CD14-positive monocyte (primary cell): ENCODE data around the gene VMP1. TPM values are rescaled to one million over a fixed set of nuclear protein-coding genes. Genes with fewer than 3 reads are reported as not detected.

Source experiments
- DNase-seq, 3 donors: peaks; one replicate each; pipeline ENCODE4 v3.0.0-alpha.2; 2011 to 2022
- H2AFZ ChIP-seq: 2 replicates; pipeline ENCODE4 v1.6.0; 2012; ENCODE audit warnings: mild to moderate bottlenecking, low read depth, low read length, inconsistent platforms; ENCODE audit not compliant: insufficient read depth, poor library complexity, severe bottlenecking
- H3K27ac ChIP-seq, 2 donors: 1 replicate in 1 of 2; 2 replicates in 1 of 2; pipeline ENCODE4 v1.5.1; 2012 to 2013; ENCODE audit warnings: low read length in 2 of 2, control low read depth in 1 of 2, inconsistent platforms in 1 of 2, low read depth in 1 of 2, mild to moderate bottlenecking in 1 of 2
- H3K27me3 ChIP-seq, 2 donors: one replicate each; pipeline versions ENCODE4 v1.6.0 to v1.6.1; 2011 to 2013; ENCODE audit warnings: low read length in 2 of 2; ENCODE audit not compliant: control insufficient read depth in 2 of 2, insufficient read depth in 2 of 2
- H3K36me3 ChIP-seq, 2 donors: replicated peaks in 1 of 2; 1 replicate in 1 of 2; 2 replicates in 1 of 2; pipeline versions ENCODE4 v1.5.1 to v1.6.1; 2012 to 2013; ENCODE audit warnings: low read length in 2 of 2, control low read depth in 1 of 2, inconsistent platforms in 1 of 2, mild to moderate bottlenecking in 1 of 2; ENCODE audit not compliant: insufficient read depth in 2 of 2, control insufficient read depth in 1 of 2
- H3K4me1 ChIP-seq, 2 donors: 1 replicate in 1 of 2; 2 replicates in 1 of 2; pipeline versions ENCODE4 v1.5.1 to v1.6.1; 2012 to 2013; ENCODE audit warnings: low read length in 2 of 2, control low read depth in 1 of 2, inconsistent platforms in 1 of 2, mild to moderate bottlenecking in 1 of 2, moderate library complexity in 1 of 2; ENCODE audit not compliant: insufficient read depth in 2 of 2, control insufficient read depth in 1 of 2
- H3K4me2 ChIP-seq: replicated peaks from 2 replicates; pipeline ENCODE3; 2012; ENCODE audit warnings: low read length, moderate library complexity, mild to moderate bottlenecking; ENCODE audit not compliant: poor library complexity, severe bottlenecking; ENCODE audit errors: extremely low read depth
- H3K4me3 ChIP-seq, 3 experiments: fragments of 200-600 bp in 1 of 3; sonication (generic) in 1 of 3; replicated peaks in 1 of 3; 1 replicate in 2 of 3; 2 replicates in 1 of 3; pipeline ENCODE4 v1.5.1; 2011 to 2013; ENCODE audit warnings: low read length in 3 of 3, mild to moderate bottlenecking in 3 of 3, control low read depth in 2 of 3, low read depth in 2 of 3, inconsistent platforms in 1 of 3, moderate library complexity in 1 of 3
- H3K79me2 ChIP-seq: 2 replicates; pipeline ENCODE4 v1.6.0; 2012; ENCODE audit warnings: mild to moderate bottlenecking, control low read depth, inconsistent platforms, low read length, moderate library complexity; ENCODE audit not compliant: insufficient read depth
- H3K9ac ChIP-seq: 2 replicates; pipeline ENCODE4 v1.6.0; 2017; ENCODE audit warnings: low read length, mild to moderate bottlenecking; ENCODE audit not compliant: insufficient read depth, poor library complexity, severe bottlenecking
- H3K9me3 ChIP-seq, 2 donors: replicated peaks in 1 of 2; 1 replicate in 1 of 2; 2 replicates in 1 of 2; pipeline versions ENCODE4 v1.5.1 to v1.6.1; 2012 to 2013; ENCODE audit warnings: low read length in 2 of 2, control low read depth in 1 of 2; ENCODE audit not compliant: control insufficient read depth in 1 of 2, insufficient read depth in 1 of 2
- H4K20me1 ChIP-seq: 2 replicates; pipeline ENCODE4 v1.6.0; 2012; ENCODE audit warnings: mild to moderate bottlenecking, low read length, control low read depth, moderate library complexity; ENCODE audit not compliant: insufficient read depth
- H3K27ac Mint-ChIP-seq, 7 donors: one replicate each; pipeline ENCODE4 v1.8.0; 2020; ENCODE audit warnings: mild to moderate bottlenecking in 7 of 7, mixed read lengths in 7 of 7, moderate library complexity in 6 of 7, inconsistent platforms in 2 of 7
- H3K27me3 Mint-ChIP-seq, 3 donors: one replicate each; pipeline ENCODE4 v1.8.0; 2021 to 2022; ENCODE audit warnings: low read depth in 3 of 3, mild to moderate bottlenecking in 3 of 3, mixed read lengths in 3 of 3, moderate library complexity in 3 of 3, inconsistent platforms in 1 of 3
- H3K36me3 Mint-ChIP-seq, 2 donors: one replicate each; pipeline ENCODE4 v1.8.0; 2020; ENCODE audit warnings: mixed read lengths in 2 of 2, inconsistent platforms in 1 of 2, mild to moderate bottlenecking in 1 of 2
- H3K4me1 Mint-ChIP-seq: one replicate; pipeline ENCODE4 v1.8.0; 2020; ENCODE audit warnings: mild to moderate bottlenecking, mixed read lengths
- H3K4me3 Mint-ChIP-seq, 2 donors: one replicate each; pipeline ENCODE4 v1.8.0; 2020; ENCODE audit warnings: mild to moderate bottlenecking in 2 of 2, mixed read lengths in 2 of 2, moderate library complexity in 1 of 2
- H3K9me3 Mint-ChIP-seq, 7 donors: one replicate each; pipeline ENCODE4 v1.8.0; 2020 to 2022; ENCODE audit warnings: mixed read lengths in 7 of 7, mild to moderate bottlenecking in 6 of 7, moderate library complexity in 6 of 7, inconsistent platforms in 2 of 7
- WGBS: methylation state at CpG from one replicate; pipeline ENCODE4 v1.1.5; 2013; ENCODE audit warnings: missing lambda C conversion rate; ENCODE audit not compliant: insufficient coverage; 5-methylcytosine and 5-hydroxymethylcytosine counted together
- intact Hi-C, 2 donors: fragments of 100-400 bp; cut with micrococcal nuclease; formaldehyde crosslinking; loops; one replicate each; pipeline versions ENCODE4 v1.15.0 to v1.15.1; 2023
- polyA plus RNA-seq, 3 donors: library from polyadenylated mRNA; depleted of rRNA in 1 of 3; unstranded in 2 of 3; stranded (reverse) in 1 of 3; fragments of 300-500 nt in 2 of 3; fragments of >200 nt in 1 of 3; fragmentation: Illumina TruSeq in 2 of 3; gene quantifications; 1 replicate in 2 of 3; 2 replicates in 1 of 3; pipeline ENCODE4 v1.2.3, GENCODE V29; 2012 to 2021
- TF ChIP-seq, protein P1 (sequence below): fragments of 200-600 bp; IDR thresholded peaks from one replicate; pipeline ENCODE4 v1.8.0; 2022; ENCODE audit warnings: antibody characterized with exemption, mild to moderate bottlenecking

Gene VMP1
- polyA plus RNA-seq, 3 donors: 246 to 511 (median 386) TPM

DNA sequence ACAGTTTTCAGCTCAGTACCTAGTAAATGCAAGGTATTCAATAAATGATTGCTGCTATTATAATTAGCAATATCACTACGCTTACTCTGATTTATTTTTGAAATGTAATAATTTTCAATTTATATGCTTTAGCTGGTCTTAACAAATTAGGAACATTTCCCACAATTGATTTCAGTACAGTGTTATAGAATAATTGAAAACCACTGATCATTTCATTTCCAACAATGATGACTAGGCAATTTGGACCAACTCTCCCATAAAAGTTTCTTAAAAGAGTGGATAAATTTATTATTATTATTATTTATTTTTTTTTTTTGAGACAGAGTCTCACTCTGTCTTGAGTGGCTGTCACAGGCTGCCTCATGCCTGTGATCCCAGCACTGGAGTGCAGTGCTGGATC is 41.1 kb downstream of the VMP1 start:
- no peak overlapping the region for H2AFZ ChIP-seq
- H3K4me1 ChIP-seq: peaks cover 20 to 30% of the 10 kb centered on the region in 2 donors
- no peak overlapping the region for H3K9ac ChIP-seq
- peaks cover 0 to 2% (median 1%) of the 10 kb centered on the region in 3 donors for H3K27me3 Mint-ChIP-seq
- H3K4me1 Mint-ChIP-seq: peaks cover 23% of the 10 kb centered on the region
- WGBS: no CpG with 5 or more reads among the region's 1 CpG
- DNase-seq: no peak
- intact Hi-C loops: no loop called here
- no peak overlapping the region for H3K4me3 Mint-ChIP-seq
- H3K9me3 ChIP-seq: no peaks in the 10 kb centered on the region
- H4K20me1 ChIP-seq: peaks cover 26% of the 10 kb centered on the region
- no peak overlapping the region for H3K4me2 ChIP-seq
- no peak overlapping the region for H3K4me3 ChIP-seq
- H3K27ac Mint-ChIP-seq: no peak overlapping the region
- TF ChIP-seq, protein P1, sequence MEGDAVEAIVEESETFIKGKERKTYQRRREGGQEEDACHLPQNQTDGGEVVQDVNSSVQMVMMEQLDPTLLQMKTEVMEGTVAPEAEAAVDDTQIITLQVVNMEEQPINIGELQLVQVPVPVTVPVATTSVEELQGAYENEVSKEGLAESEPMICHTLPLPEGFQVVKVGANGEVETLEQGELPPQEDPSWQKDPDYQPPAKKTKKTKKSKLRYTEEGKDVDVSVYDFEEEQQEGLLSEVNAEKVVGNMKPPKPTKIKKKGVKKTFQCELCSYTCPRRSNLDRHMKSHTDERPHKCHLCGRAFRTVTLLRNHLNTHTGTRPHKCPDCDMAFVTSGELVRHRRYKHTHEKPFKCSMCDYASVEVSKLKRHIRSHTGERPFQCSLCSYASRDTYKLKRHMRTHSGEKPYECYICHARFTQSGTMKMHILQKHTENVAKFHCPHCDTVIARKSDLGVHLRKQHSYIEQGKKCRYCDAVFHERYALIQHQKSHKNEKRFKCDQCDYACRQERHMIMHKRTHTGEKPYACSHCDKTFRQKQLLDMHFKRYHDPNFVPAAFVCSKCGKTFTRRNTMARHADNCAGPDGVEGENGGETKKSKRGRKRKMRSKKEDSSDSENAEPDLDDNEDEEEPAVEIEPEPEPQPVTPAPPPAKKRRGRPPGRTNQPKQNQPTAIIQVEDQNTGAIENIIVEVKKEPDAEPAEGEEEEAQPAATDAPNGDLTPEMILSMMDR: no peak
- H3K27ac ChIP-seq: no peak overlapping the region
- no peaks in the 10 kb centered on the region for H3K9me3 Mint-ChIP-seq
- peaks cover 22 to 55% of the 10 kb centered on the region in 2 donors for H3K36me3 Mint-ChIP-seq
- peaks cover 43% of the 10 kb centered on the region for H3K79me2 ChIP-seq
- H3K27me3 ChIP-seq: no peaks in the 10 kb centered on the region
- peaks cover 20 to 55% of the 10 kb centered on the region in 2 donors for H3K36me3 ChIP-seq

DNA sequence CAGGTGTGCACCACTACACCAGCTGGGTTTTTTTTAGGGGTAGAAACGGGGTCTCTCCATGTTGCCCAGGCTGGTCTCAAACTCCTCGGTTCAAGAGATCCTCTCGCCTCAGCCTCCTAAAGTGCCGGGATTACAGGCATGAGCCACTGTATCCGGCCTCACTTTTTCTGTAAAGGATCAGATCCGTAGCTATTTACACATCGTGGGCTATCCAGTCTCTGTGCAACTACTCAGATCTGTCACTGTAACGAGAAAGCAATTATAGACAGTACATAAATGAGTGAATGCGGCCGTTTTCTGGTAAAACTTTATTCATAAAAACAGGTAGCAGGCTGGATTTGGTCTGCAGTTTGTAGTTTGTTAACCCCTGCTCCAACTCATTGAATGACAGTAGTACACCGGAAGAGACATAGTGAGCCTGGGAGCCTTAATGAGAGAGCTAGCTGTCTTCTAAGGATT is 44.5 kb downstream of the VMP1 start:
- Mint-ChIP-seq H3K4me3 (no peak overlapping the region), H3K27ac (peak overlapping the region; percentile 72 to 88 (median 81)), H3K27me3 (peaks cover 0 to 2% (median 1%) of the 10 kb centered on the region in 3 donors), H3K36me3 (peaks cover 30 to 59% of the 10 kb centered on the region in 2 donors), H3K9me3 (no peaks in the 10 kb centered on the region), H3K4me1 (peaks cover 33% of the 10 kb centered on the region)
- intact Hi-C loops: loop anchor here in 1 of 2 donors (5.0 kb wide), 2 partner anchors 35 to 95 kb away; no protein-coding TSS in a partner anchor
- Histone ChIP-seq H3K4me1 (peaks cover 26 to 44% of the 10 kb centered on the region in 2 donors), H2AFZ (no peak overlapping the region), H4K20me1 (peaks cover 11% of the 10 kb centered on the region), H3K9ac (no peak overlapping the region), H3K36me3 (peaks cover 21 to 65% of the 10 kb centered on the region in 2 donors), H3K9me3 (no peaks in the 10 kb centered on the region), H3K27ac (peak overlapping the region; percentile 45 to 71), H3K4me2 (peak overlapping the region; percentile 1), H3K4me3 (peak overlapping the region in 1 of 3 experiments; percentile 5), H3K27me3 (no peaks in the 10 kb centered on the region), H3K79me2 (peaks cover 65% of the 10 kb centered on the region)
- TF ChIP-seq, protein P1: no peak
- no peak for DNase-seq
- 94% methylated on average over 7 of the region's 11 CpGs for WGBS
